Measurements from ENCODE around the gene COL2A1. TPM values are rescaled to one million over a fixed set of nuclear protein-coding genes. Genes with fewer than 3 reads are reported as not detected.

The COL2A1 gene
- total and polyA plus RNA-seq, 9 donors = 0.05 to 1.5 (median 1.1) TPM; not detected in 1

DNA sequence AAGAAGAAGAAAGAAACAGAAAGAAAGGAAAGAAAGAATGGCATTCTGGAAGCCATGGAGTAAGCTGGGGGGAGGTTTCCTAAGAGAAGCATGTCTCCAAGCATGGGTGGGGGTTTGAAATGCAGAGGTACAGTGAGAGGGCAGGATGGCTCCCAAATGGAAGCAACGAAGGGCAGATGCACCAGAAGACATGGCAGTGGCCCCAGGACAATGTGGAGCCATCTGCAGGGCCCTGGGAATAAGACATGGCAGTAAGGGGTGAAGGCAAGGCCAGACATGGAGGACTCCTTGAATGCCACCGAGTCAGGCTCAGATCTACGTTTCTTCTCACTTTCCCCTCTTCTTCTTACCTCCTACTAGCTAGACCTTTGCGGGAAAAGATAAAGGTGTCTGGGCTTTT lies 4.7 kb upstream of the COL2A1 start:
- 82 to 86% (median 85%) methylated on average over 4 of the region's 4 CpGs for WGBS, 3 donors
- Histone ChIP-seq H3K27me3 (peaks cover 3% of the 10 kb centered on the region), H3K36me3 (no peaks in the 10 kb centered on the region), H3K4me3 (no peak overlapping the region), H3K4me1 (ENCODE audit: insufficient read depth) (peaks cover 3% of the 10 kb centered on the region), H3K9me3 (no peaks in the 10 kb centered on the region), H3K27ac (no peak overlapping the region)
- no peak for DNase-seq
- intact Hi-C loops (cut with DNase I) = no loop called here
- TF ChIP-seq POLR2A (IDR thresholded peaks at IDR 0.05) (no peak), EP300 (IDR thresholded peaks at IDR 0.05) (no peak)
- TF ChIP-seq, protein P1, sequence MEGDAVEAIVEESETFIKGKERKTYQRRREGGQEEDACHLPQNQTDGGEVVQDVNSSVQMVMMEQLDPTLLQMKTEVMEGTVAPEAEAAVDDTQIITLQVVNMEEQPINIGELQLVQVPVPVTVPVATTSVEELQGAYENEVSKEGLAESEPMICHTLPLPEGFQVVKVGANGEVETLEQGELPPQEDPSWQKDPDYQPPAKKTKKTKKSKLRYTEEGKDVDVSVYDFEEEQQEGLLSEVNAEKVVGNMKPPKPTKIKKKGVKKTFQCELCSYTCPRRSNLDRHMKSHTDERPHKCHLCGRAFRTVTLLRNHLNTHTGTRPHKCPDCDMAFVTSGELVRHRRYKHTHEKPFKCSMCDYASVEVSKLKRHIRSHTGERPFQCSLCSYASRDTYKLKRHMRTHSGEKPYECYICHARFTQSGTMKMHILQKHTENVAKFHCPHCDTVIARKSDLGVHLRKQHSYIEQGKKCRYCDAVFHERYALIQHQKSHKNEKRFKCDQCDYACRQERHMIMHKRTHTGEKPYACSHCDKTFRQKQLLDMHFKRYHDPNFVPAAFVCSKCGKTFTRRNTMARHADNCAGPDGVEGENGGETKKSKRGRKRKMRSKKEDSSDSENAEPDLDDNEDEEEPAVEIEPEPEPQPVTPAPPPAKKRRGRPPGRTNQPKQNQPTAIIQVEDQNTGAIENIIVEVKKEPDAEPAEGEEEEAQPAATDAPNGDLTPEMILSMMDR (IDR thresholded peaks at IDR 0.05) = no peak

DNA sequence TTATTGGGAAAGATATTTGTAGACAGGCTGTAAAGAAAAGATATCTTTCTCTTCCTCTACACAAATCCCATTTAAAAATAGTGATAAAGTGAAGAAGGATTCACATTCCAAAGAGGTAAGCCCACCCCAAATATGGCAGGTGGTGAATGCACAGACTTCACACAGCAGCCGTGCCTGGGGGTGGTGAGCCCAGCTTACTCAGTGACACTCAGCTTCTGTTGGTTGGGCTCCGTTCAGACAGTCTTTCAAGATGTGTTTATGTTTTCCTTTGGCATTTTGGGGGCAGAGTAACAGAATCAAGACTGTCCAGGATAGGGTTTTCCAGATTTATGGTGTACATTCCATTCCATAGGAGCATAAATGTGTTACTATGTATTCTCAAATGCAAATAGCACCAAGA lies 4.1 kb upstream of the COL2A1 start:
- Histone ChIP-seq H3K4me1 (ENCODE audit: insufficient read depth) (peaks cover 5% of the 10 kb centered on the region), H3K27ac (no peak overlapping the region), H3K36me3 (no peaks in the 10 kb centered on the region), H3K9me3 (no peaks in the 10 kb centered on the region), H3K4me3 (no peak overlapping the region), H3K27me3 (peaks cover 3% of the 10 kb centered on the region)
- DNase-seq = no peak
- TF ChIP-seq EP300 (IDR thresholded peaks at IDR 0.05) (no peak), POLR2A (IDR thresholded peaks at IDR 0.05) (no peak)
- TF ChIP-seq, protein P1 (IDR thresholded peaks at IDR 0.05) = no peak
- intact Hi-C loops (cut with DNase I) = no loop called here
- 19 to 24% (median 22%) methylated on average over 2 of the region's 2 CpGs for WGBS, 3 donors

DNA sequence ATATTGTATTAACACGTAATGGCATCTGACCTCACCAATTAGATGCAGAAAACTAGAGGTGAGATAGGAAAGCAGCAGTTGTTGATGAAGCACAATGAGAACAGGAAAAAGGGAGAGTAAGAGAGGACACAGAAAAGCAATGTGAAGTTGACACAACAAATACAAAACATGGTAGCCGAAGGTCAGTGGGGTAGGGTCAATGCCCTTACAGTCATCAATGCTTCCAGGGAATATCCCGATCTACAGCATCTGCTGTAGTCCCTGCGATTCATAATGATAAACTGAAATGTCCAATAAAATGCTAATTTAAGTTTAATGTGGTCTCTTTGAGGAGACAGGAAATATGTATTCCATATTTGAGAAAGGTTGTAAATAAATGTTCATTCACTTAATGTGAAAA lies 2.9 kb upstream of the COL2A1 start:
- TF ChIP-seq POLR2A (IDR thresholded peaks at IDR 0.05) (no peak), EP300 (IDR thresholded peaks at IDR 0.05) (no peak)
- TF ChIP-seq, protein P1 (IDR thresholded peaks at IDR 0.05) = no peak
- intact Hi-C loops (cut with DNase I) = no loop called here
- H3K27ac ChIP-seq = no peak overlapping the region
- H3K9me3 ChIP-seq = no peaks in the 10 kb centered on the region
- peaks cover 11% of the 10 kb centered on the region for H3K4me1 ChIP-seq (ENCODE audit: insufficient read depth)
- WGBS, 3 donors = 91 to 93% (median 93%) methylated on average over 4 of the region's 4 CpGs
- no peak for DNase-seq
- no peak overlapping the region for H3K4me3 ChIP-seq
- no peaks in the 10 kb centered on the region for H3K36me3 ChIP-seq
- peaks cover 3% of the 10 kb centered on the region for H3K27me3 ChIP-seq

DNA sequence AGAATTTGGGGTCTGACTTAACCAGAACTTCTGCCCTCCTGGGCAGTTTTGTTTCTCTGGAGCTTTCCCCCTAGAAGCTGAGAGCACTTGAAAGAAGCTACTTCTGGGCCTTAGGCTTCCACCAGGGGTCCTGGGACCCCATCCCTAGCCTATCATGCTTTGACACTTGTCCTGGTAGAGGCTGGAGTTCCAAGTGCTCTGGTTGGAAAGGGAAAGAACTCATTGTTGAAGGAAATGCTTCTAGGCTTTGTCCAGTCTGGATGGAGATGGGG lies 1.4 kb upstream of the COL2A1 start:
- Histone ChIP-seq H3K27ac (no peak overlapping the region), H3K9me3 (no peaks in the 10 kb centered on the region), H3K27me3 (peaks cover 3% of the 10 kb centered on the region), H3K4me3 (no peak overlapping the region), H3K4me1 (ENCODE audit: insufficient read depth) (peaks cover 13% of the 10 kb centered on the region), H3K36me3 (no peaks in the 10 kb centered on the region)
- TF ChIP-seq, protein P1 (IDR thresholded peaks at IDR 0.05) = no peak
- TF ChIP-seq POLR2A (IDR thresholded peaks at IDR 0.05) (no peak), EP300 (IDR thresholded peaks at IDR 0.05) (no peak)
- intact Hi-C loops (cut with DNase I) = no loop called here
- no peak for DNase-seq
